GOT3 (cell line): Measurements from ENCODE around the gene MESD.
"Not testable (repeated sequence)": the region's sequence is repeated elsewhere in the genome, so short reads cannot be mapped to it uniquely, and the experiment has no call there.

ENCODE experiments used
- DNase-seq: peaks from one replicate; lab custom pipeline; 2025; ENCODE audit warnings: mixed read lengths; lab: John Stamatoyannopoulos, UW

The MESD gene

GRCh38 chr15:80958818-80959495, 30.7 kb downstream of the MESD start:
- DNase-seq = no peak

DNA sequence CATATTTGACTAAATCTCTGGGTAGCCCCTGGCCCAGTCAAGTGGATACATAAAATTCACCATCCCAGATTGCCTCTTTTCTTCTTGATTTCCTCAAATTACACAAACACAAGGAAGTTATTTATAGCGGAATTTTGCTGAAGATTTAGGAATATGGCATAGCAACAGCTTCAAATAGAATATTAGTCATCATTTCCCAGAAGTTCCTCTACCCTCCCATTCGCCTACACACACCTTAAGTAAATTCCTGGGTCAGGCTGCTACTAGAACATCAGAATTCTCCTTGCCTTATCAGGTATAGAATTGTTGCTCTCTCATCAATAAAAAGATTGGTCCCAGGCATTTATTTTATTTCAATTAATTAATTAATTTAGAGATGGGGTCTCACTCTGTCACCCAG, 31.6 kb downstream of the MESD start:
- DNase-seq = no peak

DNA sequence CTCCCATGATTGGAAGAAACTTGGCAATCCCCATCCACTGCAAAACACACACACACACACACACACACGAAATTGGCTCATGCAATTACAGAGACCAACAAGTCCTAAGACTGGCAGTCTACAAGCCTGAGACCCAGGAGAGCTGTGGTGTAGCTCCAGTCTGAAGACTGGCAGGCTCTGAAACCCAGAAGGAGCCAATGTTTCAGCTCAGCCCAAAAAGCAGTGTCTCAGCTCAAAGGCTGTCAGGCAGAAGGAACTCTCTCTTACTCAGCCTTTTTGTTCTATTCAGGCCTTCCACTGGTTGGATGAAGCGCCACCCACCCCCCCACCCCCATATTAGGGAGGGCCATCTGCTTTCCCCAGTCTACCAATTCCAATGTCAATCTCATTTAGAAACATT, 32.1 kb downstream of the MESD start:
- no peak for DNase-seq

DNA sequence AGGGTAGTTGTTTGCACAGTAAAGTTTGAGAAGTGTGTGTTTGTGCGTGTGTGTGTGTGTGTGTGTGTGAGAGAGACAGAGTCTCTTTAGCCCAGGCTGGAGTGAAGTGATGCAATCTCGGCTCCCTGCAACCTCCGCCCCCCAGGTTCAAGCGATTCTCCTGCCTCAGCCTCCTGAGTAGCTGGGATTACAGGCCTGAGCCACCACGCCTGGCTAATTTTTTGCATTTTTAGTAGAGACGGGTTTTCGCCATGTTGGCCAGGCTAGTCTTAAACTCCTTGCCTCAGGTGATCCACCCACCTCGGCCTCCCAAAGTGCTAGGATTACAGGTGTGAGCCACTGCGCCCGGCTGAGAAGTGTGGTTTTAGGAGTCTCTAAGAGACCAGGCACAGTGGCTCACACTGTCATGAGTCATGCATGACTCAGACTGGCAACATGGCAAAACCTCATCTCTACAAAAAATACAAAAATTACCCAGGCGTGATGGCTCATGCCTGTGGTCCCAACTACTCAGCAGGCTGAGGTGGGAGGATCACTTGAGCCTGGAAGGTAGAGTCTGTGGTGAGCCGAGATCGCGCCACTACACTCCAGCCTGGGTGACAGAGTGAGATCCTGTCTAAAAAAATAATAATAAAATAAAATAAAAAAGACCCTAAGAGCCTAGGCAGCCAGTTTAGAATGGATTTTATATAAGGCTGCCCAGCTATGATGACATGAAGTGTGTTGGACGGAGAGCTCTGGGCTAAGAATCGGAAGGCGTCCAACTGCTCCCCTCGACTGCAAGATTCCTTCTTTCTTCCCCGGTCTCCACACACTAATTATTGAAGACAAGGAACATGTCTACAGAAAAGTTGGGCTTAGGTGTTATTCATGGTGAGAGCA, 33.8 kb downstream of the MESD start:
- not testable (repeated sequence) for DNase-seq

GRCh38 chr15:80953953-80954778, 35.5 kb downstream of the MESD start:
- DNase-seq = no peak

- no peak for DNase-seq
Measured at GRCh38 chr15:80953001-80953952, 36.3 kb downstream of the MESD start.

DNA sequence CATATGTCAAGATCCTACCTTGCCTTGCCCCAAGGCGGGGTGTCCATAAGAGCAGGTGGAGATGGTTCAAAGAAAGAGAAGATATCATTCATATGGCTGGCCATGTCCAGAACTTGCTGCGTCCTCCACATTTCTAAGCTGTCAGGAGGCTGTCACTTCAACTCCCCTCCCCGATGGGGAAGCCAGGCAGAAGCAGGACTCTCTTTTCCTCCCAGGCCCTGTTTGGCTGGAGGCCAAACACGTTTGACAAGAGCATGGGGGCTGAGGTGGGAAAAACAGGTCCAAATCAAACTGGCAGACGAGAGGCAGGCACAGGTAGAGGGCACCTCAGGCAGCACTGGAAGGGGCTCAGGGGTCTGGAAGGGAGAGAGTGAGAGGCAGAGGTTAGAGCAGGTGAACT, 37.7 kb downstream of the MESD start:
- DNase-seq = no peak

DNA sequence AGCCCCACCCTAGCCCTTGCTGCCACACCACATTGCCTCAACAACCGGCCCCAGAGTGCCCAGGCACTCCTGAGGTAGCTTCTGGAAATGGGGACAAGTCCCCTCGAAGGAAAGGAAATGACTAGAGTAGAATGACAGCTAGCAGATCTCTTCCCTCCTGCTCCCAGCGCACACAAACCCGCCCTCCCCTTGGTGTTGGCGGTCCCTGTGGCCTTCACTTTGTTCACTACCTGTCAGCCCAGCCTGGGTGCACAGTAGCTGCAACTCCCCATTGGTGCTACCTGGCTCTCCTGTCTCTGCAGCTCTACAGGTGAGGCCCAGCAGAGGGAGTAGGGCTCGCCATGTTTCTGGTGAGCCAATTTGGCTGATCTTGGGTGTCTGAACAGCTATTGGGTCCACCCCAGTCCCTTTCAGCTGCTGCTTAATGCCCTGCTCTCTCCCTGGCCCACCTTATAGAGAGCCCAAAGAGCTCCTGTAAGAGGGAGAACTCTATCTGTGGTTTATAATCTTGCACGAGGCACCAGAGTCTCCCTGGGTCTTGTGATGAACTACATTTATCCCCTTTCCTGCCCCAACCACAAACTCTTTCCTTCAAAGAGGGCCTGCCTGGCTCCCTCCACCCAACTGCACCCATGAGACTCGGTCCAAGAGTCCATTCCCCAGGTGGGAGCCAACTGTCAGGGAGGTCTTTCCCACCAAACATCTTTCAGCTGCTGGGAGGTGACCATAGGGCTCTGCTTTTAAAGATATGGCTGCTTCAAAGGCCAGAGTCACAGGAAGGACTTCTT, 39.1 kb downstream of the MESD start:
- no peak for DNase-seq

DNA sequence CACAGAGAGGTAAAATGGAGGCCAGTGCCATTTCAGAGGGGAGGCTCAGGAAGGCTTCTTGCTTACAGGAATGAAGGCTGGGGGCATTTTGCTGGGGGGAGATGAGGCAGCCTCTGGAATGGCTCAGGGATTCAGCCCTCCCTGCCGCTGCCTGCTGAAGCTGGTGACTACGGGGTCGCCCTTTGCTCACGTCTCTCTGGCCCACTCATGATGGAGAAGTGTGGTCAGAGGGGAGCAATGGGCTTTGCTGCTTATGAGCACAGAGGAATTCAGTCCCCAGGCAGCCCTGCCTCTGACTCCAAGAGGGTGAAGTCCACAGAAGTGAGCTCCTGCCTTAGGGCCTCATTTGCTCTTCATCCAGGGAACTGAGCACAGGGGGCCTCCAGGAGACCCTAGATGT, 39.9 kb downstream of the MESD start:
- DNase-seq = no peak

DNA sequence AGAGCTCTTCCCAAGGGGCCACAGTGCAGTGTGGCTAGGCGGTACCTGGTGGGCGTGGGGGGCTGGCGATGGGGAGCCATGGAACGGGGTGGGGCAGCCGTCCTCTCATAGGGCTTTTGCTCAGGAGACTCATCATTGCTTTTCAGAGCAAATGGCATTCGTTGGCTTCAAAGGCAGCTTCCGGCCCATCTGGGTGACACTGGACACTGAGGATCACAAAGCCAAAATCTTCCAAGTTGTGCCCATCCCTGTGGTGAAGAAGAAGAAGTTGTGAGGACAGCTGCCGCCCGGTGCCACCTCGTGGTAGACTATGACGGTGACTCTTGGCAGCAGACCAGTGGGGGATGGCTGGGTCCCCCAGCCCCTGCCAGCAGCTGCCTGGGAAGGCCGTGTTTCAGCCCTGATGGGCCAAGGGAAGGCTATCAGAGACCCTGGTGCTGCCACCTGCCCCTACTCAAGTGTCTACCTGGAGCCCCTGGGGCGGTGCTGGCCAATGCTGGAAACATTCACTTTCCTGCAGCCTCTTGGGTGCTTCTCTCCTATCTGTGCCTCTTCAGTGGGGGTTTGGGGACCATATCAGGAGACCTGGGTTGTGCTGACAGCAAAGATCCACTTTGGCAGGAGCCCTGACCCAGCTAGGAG, 40.8 kb downstream of the MESD start:
- no peak for DNase-seq

DNA sequence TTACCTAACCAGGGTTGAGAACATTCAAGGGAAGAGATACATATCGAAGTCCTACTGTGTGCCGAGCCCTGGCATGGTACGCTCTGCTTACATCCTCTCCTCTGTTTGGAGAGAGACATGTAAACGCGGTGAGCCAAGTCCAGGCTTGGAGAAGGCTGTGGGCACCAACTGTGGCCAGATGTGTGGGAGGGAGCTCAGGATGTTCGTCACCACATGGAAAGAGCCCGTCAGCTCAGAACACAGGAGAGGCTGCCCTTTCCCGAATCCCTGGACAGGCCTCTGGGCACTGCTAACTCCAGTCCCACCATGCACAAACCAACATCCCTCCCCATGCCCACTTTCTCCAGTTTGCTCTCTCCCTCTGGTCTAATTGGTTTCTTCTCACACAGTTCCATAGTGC, 43.0 kb downstream of the MESD start:
- DNase-seq = no peak

GRCh38 chr15:80945605-80946004, 44.0 kb downstream of the MESD start:
- no peak for DNase-seq

- no peak for DNase-seq
Measured at GRCh38 chr15:80944818-80945217, 44.8 kb downstream of the MESD start.

- DNase-seq = no peak
Measured at GRCh38 chr15:80942746-80943565, 46.7 kb downstream of the MESD start.

DNA sequence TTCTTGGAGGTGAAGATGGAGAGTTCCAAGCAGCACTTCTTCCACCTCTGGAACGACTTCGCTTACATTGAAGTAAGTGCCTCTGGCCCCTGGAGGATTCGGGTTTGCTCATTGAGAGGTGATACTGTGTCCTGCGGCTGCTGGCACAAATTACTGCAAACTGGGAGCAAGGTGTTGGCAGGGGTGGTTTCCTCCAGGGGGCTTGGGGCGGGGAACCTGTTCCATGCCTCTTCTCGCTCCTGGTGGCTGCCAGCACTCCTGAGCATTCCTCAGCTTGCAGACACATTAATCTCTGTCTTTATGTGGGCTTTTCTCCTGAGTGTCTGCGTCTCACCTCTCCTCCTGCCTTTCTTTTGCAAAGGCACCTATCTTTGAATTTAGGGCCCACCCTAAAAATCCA, 47.4 kb downstream of the MESD start:
- no peak for DNase-seq

GRCh38 chr15:80940851-80941250, 48.8 kb downstream of the MESD start:
- no peak for DNase-seq

DNA sequence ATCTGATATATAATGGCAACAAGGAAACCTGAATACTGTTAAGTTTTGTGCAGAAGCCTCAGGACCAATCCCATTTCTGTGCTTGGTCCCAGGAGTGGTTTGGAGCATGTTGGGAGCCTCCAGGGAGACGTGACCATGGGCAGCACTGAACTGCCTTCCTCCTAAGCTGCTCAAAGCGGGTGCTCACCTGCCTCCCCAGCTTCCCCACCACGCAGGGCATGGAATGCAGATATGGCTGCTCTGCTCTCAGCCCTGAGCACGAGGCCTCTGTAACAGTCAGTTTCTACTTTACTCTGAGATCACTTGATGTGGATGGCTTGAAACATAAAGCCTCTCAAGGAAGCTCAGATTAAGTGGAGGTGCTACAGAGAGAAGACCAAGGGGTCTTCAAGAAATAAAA, 49.3 kb downstream of the MESD start:
- no peak for DNase-seq

- DNase-seq = no peak
Measured at GRCh38 chr15:80939216-80939615, 50.4 kb downstream of the MESD start.

DNA sequence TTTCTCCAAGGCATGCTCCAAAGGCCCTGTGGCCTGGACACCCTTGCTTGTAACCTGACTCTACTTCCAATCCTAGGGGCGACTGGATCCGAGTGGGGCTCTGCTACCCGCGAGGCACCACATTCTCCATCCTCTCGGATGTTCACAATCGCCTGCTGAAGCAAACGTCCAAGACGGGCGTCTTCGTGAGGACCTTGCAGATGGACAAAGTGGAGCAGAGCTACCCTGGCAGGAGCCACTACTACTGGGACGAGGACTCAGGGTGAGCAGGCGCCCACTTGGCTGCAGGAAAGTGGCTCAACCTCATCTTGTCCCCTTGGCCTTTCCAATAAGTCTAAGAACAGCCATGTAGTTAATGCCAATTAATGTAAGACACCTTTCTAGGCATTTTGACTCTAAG, 51.9 kb downstream of the MESD start:
- DNase-seq = no peak
